DND-41 (cell line): Measurements from ENCODE around the gene PPP2R5E.

Experiments used
- ATAC-seq: fragments of 200-7000 bp; cut with Tn5 transposase; 3 replicates; pipeline ENCODE4 v1.9.1; 2021; ENCODE audit warnings: low read depth; ENCODE audit not compliant: insufficient read depth
- DNase-seq: peaks from one replicate; pipeline ENCODE4 v3.0.0-alpha.2; 2020
- H2AFZ ChIP-seq: 2 replicates; pipeline ENCODE4 v1.6.0; 2012; ENCODE audit warnings: low read depth, low read length
- H3K27ac ChIP-seq: 2 replicates; pipeline ENCODE4 v1.5.1; 2012; ENCODE audit warnings: low read length, inconsistent platforms
- H3K27me3 ChIP-seq: fragments of 200-600 bp; sonication (generic); 2 replicates; pipeline ENCODE4 v1.6.0; 2012; ENCODE audit warnings: low read length, mild to moderate bottlenecking, inconsistent platforms; ENCODE audit not compliant: insufficient read depth, poor library complexity
- H3K36me3 ChIP-seq: 2 replicates; pipeline ENCODE4 v1.5.1; 2012; ENCODE audit warnings: low read length, inconsistent platforms; ENCODE audit not compliant: insufficient read depth
- H3K4me1 ChIP-seq: 2 replicates; pipeline ENCODE4 v1.5.1; 2012; ENCODE audit warnings: mild to moderate bottlenecking, low read length; ENCODE audit not compliant: insufficient read depth
- H3K4me2 ChIP-seq: 2 replicates; pipeline ENCODE4 v1.6.0; 2012; ENCODE audit warnings: mild to moderate bottlenecking, moderate library complexity, low read length, inconsistent platforms; ENCODE audit not compliant: insufficient read depth
- H3K4me3 ChIP-seq, 2 experiments: fragments of 200-600 bp in 1 of 2; shearing (Covaris generic) in 1 of 2; 2 replicates each; pipeline ENCODE4 v1.5.1; 2012 to 2016; ENCODE audit warnings: inconsistent platforms in 2 of 2, low read length in 2 of 2, mild to moderate bottlenecking in 2 of 2, low read depth in 1 of 2, moderate library complexity in 1 of 2
- H3K79me2 ChIP-seq: 2 replicates; pipeline ENCODE4 v1.6.0; 2012; ENCODE audit warnings: low read length, inconsistent platforms; ENCODE audit not compliant: insufficient read depth
- H3K9ac ChIP-seq: 2 replicates; pipeline ENCODE4 v1.6.0; 2012; ENCODE audit warnings: low read depth, mild to moderate bottlenecking, inconsistent platforms, low read length, moderate library complexity
- H3K9me3 ChIP-seq: 2 replicates; pipeline ENCODE4 v1.5.1; 2012; ENCODE audit warnings: low read length, moderate library complexity, mild to moderate bottlenecking, inconsistent platforms; ENCODE audit not compliant: insufficient read depth, severe bottlenecking
- H4K20me1 ChIP-seq: 2 replicates; pipeline ENCODE4 v1.6.0; 2012; ENCODE audit warnings: low read length; ENCODE audit not compliant: insufficient read depth
- CTCF ChIP-seq: IDR thresholded peaks from 2 replicates; pipeline ENCODE4 v1.5.1; 2012; ENCODE audit warnings: borderline replicate concordance, low read length, moderate library complexity, mild to moderate bottlenecking; ENCODE audit not compliant: poor library complexity, severe bottlenecking; ENCODE audit errors: extremely low read depth
- EZH2 ChIP-seq: IDR thresholded peaks from 3 replicates; pipeline ENCODE4 v1.6.1; 2012; ENCODE audit warnings: borderline replicate concordance, low read depth, mild to moderate bottlenecking, moderate library complexity, low read length, inconsistent platforms; ENCODE audit not compliant: severe bottlenecking

PPP2R5E gene

GRCh38 chr14:63562405-63562804, 19.2 kb upstream of the PPP2R5E start:
- H2AFZ ChIP-seq, result no peak overlapping the region
- ATAC-seq, result no peak

GRCh38 chr14:63555572-63555971, 12.4 kb upstream of the PPP2R5E start:
- TF ChIP-seq EZH2, result no peak
- no peak for TF ChIP-seq CTCF
- no peaks in the 10 kb centered on the region for H3K27me3 ChIP-seq
- no peak overlapping the region for H3K27ac ChIP-seq
- DNase-seq (no peak), ATAC-seq (no peak)
- no peak overlapping the region for H3K4me3 ChIP-seq
- H2AFZ ChIP-seq, result no peak overlapping the region
- H3K9me3 ChIP-seq, result no peaks in the 10 kb centered on the region
- H3K4me2 ChIP-seq, result no peak overlapping the region
- no peaks in the 10 kb centered on the region for H3K36me3 ChIP-seq
- H3K9ac ChIP-seq, result no peak overlapping the region
- H4K20me1 ChIP-seq, result no peaks in the 10 kb centered on the region
- H3K4me1 ChIP-seq, result no peaks in the 10 kb centered on the region
- H3K79me2 ChIP-seq, result no peaks in the 10 kb centered on the region

More at GRCh38 chr14:63562405-63562804, 19.2 kb upstream of the PPP2R5E start:
- Histone ChIP-seq H3K9ac (no peak overlapping the region), H3K36me3 (no peaks in the 10 kb centered on the region), H3K4me3 (no peak overlapping the region), H3K27ac (no peak overlapping the region), H3K4me1 (no peaks in the 10 kb centered on the region), H3K9me3 (no peaks in the 10 kb centered on the region), H3K4me2 (no peak overlapping the region), H3K27me3 (no peaks in the 10 kb centered on the region), H4K20me1 (no peaks in the 10 kb centered on the region), H3K79me2 (no peaks in the 10 kb centered on the region)
- no peak for TF ChIP-seq CTCF
- no peak for TF ChIP-seq EZH2
- no peak for DNase-seq

GRCh38 chr14:63551332-63551731, 8.2 kb upstream of the PPP2R5E start:
- H3K27me3 ChIP-seq, result no peaks in the 10 kb centered on the region
- no peak overlapping the region for H3K27ac ChIP-seq
- no peaks in the 10 kb centered on the region for H4K20me1 ChIP-seq
- no peak overlapping the region for H3K9ac ChIP-seq
- no peaks in the 10 kb centered on the region for H3K9me3 ChIP-seq
- H2AFZ ChIP-seq, result no peak overlapping the region
- H3K4me1 ChIP-seq, result no peaks in the 10 kb centered on the region
- no peaks in the 10 kb centered on the region for H3K36me3 ChIP-seq
- no peak for ATAC-seq
- no peak for DNase-seq
- no peaks in the 10 kb centered on the region for H3K79me2 ChIP-seq
- no peak overlapping the region for H3K4me2 ChIP-seq
- TF ChIP-seq CTCF (no peak), EZH2 (no peak)
- H3K4me3 ChIP-seq, result no peak overlapping the region
